ENCODE results near the gene XPO4.
A peak's percentile ranks its signal among the peaks of the same experiment; 100 is the strongest.

XPO4 gene

DNA sequence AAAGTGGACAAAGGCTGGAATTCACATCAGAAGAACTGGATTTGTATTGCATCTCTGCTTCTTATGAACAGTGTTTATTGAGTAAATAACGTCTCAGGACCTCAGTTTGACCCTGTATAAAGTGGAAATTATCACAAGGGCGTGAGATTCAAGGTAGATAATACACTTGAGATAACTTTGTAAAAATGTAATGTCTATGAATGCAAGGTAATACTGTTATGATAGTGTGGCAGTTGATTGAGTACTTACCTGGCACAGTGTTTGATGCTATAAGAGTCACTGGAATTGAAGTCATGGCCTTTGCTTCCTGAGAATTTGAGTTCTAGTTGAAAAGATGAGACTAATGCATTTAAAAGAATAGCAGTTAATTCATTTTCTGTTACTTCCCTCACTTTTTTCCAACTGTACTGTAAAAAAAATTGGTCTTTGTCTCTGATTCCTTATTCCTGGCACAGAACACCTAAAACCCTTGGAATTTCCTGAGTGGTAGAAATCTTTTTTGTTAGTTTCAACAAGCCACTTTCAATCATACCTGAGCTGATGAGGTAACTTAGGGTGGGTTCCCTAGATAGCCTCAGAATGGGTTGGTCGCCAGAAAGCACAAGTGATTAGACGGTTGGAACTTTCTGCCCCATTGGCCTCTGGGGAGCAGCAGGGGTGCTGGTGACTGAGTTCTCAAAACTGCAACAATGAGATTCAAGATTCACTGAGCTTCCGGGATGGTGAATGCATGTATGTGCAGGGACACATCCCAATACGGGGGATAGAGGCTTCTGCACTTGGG is 6.4 kb upstream of the XPO4 start:
- H3K9ac ChIP-seq: no peak overlapping the region
- H3K27me3 ChIP-seq (ENCODE audit: control insufficient read depth, insufficient read depth, low read length): no peaks in the 10 kb centered on the region
- TF ChIP-seq, protein P1, sequence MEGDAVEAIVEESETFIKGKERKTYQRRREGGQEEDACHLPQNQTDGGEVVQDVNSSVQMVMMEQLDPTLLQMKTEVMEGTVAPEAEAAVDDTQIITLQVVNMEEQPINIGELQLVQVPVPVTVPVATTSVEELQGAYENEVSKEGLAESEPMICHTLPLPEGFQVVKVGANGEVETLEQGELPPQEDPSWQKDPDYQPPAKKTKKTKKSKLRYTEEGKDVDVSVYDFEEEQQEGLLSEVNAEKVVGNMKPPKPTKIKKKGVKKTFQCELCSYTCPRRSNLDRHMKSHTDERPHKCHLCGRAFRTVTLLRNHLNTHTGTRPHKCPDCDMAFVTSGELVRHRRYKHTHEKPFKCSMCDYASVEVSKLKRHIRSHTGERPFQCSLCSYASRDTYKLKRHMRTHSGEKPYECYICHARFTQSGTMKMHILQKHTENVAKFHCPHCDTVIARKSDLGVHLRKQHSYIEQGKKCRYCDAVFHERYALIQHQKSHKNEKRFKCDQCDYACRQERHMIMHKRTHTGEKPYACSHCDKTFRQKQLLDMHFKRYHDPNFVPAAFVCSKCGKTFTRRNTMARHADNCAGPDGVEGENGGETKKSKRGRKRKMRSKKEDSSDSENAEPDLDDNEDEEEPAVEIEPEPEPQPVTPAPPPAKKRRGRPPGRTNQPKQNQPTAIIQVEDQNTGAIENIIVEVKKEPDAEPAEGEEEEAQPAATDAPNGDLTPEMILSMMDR (IDR thresholded peaks at IDR 0.05): no peak
- no peak overlapping the region for H2AFZ ChIP-seq
- H3K4me3 ChIP-seq (ENCODE audit: low read depth, low read length): no peak overlapping the region
- no peak overlapping the region for H3K27ac ChIP-seq
- H3K79me2 ChIP-seq: no peaks in the 10 kb centered on the region
- H3K36me3 ChIP-seq (ENCODE audit: control insufficient read depth, insufficient read depth, low read length): no peaks in the 10 kb centered on the region
- H3K4me1 ChIP-seq: no peaks in the 10 kb centered on the region
- H3K4me2 ChIP-seq (ENCODE audit: low read length): no peak overlapping the region
- H3K9me3 ChIP-seq (ENCODE audit: control insufficient read depth, low read length): no peaks in the 10 kb centered on the region

DNA sequence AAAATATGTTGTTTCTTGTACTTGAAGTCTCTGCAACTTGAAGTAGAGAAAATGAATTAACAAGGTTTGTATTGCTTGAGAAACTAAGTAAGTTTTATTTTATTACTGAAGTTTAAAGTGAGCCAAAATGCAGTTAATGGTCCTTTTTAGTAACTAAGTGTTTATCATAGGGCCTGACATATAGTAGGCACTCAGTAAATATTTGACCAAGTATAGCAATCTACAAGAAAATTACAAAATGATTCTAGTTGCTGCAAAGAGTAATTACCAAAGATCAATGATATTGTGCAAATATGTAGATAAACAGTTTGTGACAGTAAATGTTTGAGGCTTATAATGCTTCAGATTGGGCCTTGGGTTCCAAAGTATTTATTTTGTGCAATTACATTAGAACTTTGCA is 2.4 kb upstream of the XPO4 start:
- H3K9ac ChIP-seq: no peak overlapping the region
- H3K9me3 ChIP-seq (ENCODE audit: control insufficient read depth, low read length): no peaks in the 10 kb centered on the region
- no peak overlapping the region for H2AFZ ChIP-seq
- H3K79me2 ChIP-seq: peaks cover 6% of the 10 kb centered on the region
- no peaks in the 10 kb centered on the region for H3K4me1 ChIP-seq
- H3K4me3 ChIP-seq (ENCODE audit: low read depth, low read length): no peak overlapping the region
- TF ChIP-seq, protein P1 (IDR thresholded peaks at IDR 0.05): no peak
- H3K36me3 ChIP-seq (ENCODE audit: control insufficient read depth, insufficient read depth, low read length): no peaks in the 10 kb centered on the region
- no peak overlapping the region for H3K4me2 ChIP-seq (ENCODE audit: low read length)
- H3K27ac ChIP-seq: no peak overlapping the region
- no peaks in the 10 kb centered on the region for H3K27me3 ChIP-seq (ENCODE audit: control insufficient read depth, insufficient read depth, low read length)

DNA sequence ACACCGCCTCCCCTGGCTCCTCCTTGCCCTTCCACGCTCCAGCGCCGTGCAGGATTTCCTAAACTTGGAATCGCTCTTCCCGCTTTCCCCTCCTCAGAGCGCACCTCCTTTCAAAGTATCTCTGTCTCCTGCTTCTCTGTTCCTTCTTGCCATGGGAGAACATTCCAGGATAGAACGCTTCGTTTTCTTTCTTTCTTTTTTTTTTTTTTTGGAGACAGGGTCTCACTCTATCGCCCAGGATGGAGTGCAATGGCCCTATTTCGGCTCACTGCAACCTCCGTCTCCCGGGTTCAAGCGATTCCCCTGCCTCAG is 574 bp upstream of the XPO4 start:
- H3K4me1 ChIP-seq: no peaks in the 10 kb centered on the region

DNA sequence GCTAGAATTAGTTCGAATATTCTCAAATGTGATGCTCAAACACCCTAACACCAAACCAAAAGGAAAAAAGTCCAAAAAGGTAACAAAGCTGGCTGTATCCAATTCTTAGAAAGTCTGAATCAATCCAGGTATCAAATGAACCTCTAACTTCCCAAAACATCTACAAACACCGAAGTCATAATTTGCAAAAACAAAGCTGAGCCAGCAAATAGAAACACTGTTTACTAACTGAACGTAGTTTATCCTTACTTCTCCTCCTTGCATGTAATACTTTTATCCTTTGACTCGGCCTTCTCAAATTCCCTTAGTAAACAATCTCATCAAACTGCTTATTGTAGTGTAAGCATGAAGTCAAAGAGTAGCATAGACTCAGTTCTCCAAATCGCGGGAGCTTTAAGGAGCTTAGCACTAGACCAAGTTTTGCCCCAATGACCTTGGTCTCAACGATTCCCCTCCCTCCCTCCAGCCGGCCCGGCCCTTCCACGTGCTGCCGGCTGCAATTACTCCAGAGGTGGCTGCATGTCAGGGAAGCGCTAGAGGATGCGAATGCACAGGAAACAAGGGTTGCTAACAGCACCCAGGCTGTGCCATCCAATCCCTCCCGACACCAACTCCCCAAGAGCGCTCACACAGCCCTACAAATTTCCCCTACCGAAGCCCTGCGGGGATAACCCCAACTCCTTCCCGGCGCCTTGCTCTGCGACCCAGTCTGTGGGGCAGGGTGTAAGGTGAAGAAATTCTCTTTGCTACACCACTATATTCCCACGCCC is 693 bp downstream of the XPO4 start:
- no peaks in the 10 kb centered on the region for H3K4me1 ChIP-seq
- no peaks in the 10 kb centered on the region for H3K9me3 ChIP-seq (ENCODE audit: control insufficient read depth, low read length)
- H3K27me3 ChIP-seq (ENCODE audit: control insufficient read depth, insufficient read depth, low read length): no peaks in the 10 kb centered on the region
- peak overlapping the region; percentile 86 for H3K4me2 ChIP-seq (ENCODE audit: low read length)
- H3K9ac ChIP-seq: peak overlapping the region; percentile 61
- H3K36me3 ChIP-seq (ENCODE audit: control insufficient read depth, insufficient read depth, low read length): no peaks in the 10 kb centered on the region
- H3K79me2 ChIP-seq: peaks cover 16% of the 10 kb centered on the region
- TF ChIP-seq, protein P1 (IDR thresholded peaks at IDR 0.05): no peak
- peak overlapping the region; percentile 80 for H3K27ac ChIP-seq
- peak overlapping the region; percentile 89 for H2AFZ ChIP-seq
- peak overlapping the region; percentile 89 for H3K4me3 ChIP-seq (ENCODE audit: low read depth, low read length)

More for the DNA sequence above, 574 bp upstream of the XPO4 start:
- peaks cover 16% of the 10 kb centered on the region for H3K79me2 ChIP-seq
- no peaks in the 10 kb centered on the region for H3K27me3 ChIP-seq (ENCODE audit: control insufficient read depth, insufficient read depth, low read length)
- TF ChIP-seq, protein P1 (IDR thresholded peaks at IDR 0.05): no peak
- H3K4me2 ChIP-seq (ENCODE audit: low read length): peak overlapping the region; percentile 89
- H3K36me3 ChIP-seq (ENCODE audit: control insufficient read depth, insufficient read depth, low read length): no peaks in the 10 kb centered on the region
- H3K9me3 ChIP-seq (ENCODE audit: control insufficient read depth, low read length): no peaks in the 10 kb centered on the region
- no peak overlapping the region for H3K27ac ChIP-seq
- no peak overlapping the region for H3K9ac ChIP-seq
- peak overlapping the region; percentile 70 for H3K4me3 ChIP-seq (ENCODE audit: low read depth, low read length)
- H2AFZ ChIP-seq: peak overlapping the region; percentile 95

All from parathyroid adenoma (tissue), 2 donors.